HG02840 (cell line): ENCODE measurements around the gene ATXN7.

Experiments used
- ATAC-seq: cut with Tn5 transposase; IDR thresholded peaks from one replicate; pipeline ENCODE4 v1.9.1; 2021; ENCODE audit warnings: mild to moderate bottlenecking, moderate library complexity, moderate number of reproducible peaks; ENCODE audit not compliant: unreplicated experiment, low FRiP score

The ATXN7 gene

DNA sequence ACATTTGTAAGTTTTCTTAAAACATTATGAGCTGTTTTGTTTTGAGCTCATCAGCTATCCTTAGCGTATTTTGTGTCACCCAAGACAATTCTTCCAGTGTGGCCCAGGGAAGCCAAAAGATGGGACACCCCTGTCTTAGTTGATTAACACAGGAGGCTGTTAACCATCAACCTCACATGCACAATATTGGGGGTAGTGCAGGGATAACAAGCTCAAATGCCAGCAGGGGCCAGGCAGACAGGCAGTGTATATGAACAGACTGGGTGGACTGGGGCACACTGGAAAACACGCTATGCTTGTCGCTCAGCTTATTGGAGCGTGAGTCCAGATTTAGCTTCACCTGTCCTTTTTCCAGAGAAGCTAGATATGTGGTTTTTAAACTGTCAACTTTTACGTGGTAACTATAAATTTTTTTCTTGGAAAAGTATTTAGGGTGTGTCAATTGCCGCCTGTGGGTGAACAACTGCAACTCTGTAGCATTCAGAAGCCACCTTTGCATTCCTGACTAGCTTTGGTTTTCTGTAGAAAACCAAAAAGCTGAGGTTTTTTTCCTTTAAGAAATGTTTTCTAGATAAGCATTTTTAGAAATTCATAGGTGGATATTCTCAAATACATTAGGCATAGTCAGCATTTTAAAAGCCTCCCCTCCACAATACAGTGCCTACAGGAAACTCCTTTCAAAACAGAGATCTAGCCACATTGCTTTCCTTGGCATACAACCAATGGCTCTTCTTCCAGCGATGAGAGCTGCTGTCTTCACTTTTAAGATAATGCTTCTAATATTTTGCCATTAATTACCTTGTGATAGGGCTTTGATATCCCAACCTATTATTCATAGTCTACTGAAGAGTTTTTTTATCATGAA lies 145.1 kb downstream of the ATXN7 start:
- ATAC-seq = no peak

DNA sequence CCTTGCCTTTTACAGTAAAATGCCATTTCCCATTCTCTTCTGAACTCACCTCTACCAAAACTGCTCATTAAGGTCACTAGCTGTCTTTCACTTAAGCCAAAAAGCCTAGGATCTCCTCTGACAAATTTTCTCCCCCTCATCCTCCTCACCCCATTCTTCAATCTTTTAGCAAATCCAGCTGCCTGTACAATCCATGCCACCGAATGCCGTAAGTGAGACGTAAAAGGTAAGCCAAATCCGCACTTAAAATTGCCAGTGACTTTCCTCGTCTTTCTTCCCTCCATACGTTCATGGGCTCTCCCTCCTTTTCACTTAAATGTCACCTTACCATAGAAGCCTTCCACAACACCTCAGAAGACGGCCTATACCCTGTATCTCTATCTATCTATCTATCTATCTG lies 145.9 kb downstream of the ATXN7 start:
- ATAC-seq = no peak

DNA sequence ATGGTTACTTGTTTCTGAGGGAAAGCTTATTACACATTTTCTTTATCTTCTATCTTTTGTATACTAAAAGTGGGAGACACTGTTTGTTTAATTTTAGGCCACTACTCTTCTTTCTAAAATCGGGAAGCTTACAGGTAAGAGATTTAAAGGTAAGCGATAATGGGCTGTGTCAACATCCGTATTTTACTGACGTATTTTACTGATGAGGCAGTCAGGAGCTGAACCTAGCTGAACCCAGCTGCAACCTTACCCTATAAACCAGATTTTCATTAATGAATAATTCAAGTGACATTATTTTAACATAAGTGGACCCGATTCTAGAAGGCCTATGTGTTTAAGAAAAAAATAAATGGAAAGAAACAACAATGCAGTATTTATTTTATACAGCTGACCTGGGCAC lies 146.5 kb downstream of the ATXN7 start:
- no peak for ATAC-seq

DNA sequence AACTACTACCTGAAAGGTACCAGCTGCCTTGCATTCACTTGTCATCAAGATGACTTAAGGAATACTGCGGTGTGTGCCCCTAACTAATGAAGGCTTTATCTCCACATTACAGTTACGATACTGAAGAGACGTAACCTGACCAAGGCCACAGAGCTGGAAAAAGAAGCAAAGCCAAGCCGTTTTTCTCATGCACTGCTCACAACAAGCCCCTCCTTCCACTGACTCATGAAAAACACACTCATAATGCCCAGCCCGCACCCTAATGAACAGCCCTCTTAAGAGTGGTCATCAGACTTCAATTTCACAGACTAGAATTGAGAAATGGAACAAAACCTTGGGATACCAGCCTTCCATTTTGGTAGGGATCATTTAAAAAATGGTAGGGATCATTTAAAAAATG lies 148.0 kb downstream of the ATXN7 start:
- ATAC-seq = no peak

DNA sequence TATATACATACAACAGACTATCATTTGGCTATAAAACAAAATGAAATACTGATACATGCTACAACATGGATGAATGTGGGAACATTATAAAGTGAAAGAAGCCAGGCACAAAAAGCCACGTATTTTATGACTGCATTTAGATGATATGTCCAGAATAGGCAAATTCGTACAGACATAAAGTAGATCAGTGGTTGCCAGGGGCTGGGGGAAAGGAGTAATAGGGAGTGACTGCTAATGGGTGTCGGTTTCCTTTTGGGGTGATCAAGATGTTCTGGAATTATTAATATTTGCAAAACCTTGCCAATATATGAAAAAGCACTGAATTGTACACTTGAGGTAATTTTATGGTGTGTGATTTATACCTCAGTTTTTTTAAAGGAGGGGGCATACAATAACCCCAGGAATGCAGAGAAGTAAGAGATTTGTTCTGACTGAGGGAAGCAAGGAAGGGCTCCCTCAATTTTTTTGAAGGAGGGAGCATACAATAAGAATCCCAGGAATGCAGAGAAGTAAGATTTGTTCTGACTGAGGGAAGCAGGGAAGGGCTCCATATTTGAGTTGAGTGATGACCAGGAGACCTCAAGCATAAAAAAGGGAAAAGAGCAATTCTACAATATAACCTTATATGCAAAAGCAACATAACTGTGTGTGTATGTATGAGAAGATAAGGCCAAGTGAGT lies 153.4 kb downstream of the ATXN7 start:
- ATAC-seq = no peak

DNA sequence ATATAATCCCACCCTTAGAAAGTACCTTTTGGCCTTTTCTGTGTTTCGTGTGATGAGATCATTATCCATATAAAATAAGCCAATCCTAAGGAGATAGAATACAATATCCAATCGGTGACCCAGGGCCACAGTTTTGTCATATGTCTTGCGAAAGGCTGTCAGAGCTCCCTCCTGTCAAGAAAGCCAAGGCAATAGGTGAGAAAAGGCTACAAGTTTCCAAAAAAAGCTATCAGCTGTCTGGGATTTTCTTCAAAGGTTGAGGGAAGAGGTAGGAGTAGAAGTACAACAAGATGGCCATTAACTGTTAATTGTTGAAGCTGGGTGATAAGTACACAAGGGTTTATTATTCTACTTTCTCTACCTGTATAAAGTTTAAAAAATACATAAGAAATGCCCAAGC lies 155.6 kb downstream of the ATXN7 start:
- ATAC-seq = no peak

DNA sequence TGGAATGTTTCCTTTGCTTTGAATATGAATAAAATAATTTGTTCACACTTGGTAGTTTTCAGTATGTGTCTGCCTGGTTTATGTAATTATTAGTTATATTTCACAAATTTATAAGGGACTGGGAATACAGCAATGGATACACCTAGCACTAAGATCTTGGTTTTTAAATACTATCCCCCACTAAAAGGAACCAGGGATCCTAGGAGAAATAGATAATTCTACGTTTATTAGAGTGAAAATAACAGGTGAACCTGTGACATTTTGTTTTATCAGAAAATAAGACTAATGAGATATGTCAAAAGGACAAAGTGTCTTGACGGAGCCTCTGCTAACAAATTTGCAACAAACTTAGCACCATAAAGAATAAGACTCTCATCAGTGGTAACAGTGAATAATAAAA lies 156.2 kb downstream of the ATXN7 start:
- ATAC-seq = no peak

DNA sequence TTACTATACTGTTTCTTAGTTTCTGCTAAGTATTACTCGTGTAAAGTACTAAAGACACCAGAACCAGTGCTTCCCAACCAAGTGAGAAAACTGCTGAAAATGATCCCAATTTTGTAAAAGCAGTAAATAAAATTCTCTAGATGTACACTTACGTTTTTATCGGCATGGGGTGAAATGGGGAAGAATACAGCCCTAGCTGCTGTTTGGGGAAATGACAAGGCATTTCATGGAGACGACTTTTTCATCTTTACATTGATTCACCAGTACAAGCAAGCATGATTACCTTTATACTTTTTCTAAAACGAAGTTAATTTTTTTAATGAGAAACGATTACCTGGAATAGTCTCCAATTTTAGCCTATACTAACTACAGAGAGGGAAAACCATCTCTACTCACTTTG lies 158.3 kb downstream of the ATXN7 start:
- no peak for ATAC-seq

DNA sequence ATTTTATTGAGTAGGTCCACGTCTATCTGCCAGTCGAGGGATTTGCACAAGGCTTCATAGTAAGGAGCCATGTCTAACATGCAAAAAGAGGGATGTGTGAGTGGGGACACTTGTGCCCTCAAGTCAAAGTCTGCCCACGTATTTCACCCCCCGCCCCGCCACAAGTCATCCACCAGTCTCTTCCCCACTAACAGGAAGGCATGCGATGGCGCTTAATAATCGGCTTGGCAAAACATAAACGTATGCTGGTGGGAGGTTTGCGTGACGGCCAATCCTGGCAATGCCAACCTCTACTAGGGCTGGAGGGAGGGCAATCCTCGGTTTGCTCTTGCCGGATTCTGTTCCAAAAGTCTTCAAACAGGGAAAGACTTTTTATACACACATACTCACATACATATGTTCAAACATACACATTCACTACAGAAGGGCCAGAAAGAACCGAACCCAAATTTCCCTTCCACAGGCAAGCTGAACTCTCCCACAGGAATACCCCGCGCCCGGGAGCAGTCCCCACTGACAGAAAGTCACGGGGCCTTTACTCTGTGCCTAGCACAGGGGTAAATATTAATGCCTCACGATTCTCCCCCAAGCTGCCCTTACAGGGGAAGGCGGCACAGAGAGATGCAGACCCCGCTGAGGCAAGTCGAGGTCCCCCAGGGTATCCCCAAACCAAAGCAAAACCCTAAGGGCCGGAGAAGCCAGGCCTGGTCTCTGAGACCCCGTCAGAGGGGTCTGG lies 159.0 kb downstream of the ATXN7 start:
- peak; percentile 24 for ATAC-seq

DNA sequence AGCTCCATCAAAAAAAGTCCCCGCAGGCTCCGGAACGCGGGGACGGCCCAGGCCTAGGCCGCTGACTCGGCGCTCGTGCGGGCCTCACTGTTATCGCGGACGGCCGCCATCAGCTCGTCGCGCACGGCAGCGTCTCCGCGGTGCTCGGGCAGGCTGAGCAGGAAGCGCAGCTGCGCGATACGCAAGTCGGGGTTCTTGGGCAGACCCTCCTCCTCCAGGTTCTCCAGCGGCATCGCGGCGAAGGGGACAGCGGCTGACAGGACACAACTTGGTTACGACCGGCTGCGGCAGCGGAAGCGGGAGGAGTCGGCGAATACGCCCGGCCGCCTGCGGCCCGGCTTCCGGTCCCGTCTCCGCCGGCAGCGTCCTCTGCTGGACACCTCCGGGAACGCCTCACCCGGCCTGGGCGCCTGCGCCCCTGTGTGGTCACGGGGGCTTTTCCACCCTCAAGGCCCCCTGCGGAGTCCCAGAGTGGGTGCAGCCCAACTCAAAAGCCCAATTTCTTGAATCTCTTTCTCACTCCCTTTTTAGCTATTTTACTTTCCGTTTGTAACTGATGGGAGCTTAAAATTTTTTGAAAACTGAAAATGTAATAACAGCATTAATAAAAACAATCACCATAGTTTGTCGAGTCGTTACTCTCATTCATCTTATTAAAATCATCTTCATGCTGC lies 159.7 kb downstream of the ATXN7 start, which contains the start of gene PSMD6:
TSS of gene PSMD6 (minus strand) at position 308 of the 674 bp plus-strand sequence. CDS start at position 233, 75 bp downstream.
- peak; percentile 96 for ATAC-seq

DNA sequence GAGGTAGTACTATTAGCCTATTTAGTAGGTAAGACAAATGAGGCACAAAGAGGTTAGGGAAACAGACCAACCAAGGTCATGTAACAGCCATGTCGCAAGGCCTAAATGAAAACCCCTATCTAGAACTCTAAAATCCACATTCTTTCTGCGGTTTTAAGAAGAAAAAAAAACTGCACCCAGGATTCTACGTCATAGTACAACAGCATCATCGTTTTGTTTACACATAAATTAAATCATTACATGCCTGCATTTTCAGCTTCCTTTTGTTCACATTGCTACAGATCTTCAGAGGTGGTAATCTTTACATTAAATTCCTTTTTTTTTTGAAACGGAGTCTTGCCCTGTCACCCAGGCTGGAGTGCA lies 160.2 kb downstream of the ATXN7 start:
- no peak for ATAC-seq

DNA sequence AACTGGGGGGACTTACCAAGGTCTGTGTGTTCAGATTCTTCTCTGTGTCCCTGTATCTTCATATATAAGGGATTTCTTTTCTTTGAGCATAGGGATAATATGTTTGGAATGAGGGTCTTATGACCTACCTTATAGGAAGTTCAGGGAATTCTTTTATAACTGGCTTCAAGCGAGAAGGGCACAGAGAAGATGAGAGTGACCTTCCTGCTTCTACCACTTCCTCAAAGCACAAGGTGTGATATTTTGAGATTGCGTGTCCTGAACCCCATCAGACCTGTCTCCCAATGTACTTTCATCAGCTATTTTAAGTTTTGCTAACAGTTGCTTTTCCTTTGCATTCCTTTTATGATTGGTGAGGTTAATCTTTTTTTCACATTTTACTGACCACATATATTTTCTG lies 162.7 kb downstream of the ATXN7 start:
- ATAC-seq = no peak

DNA sequence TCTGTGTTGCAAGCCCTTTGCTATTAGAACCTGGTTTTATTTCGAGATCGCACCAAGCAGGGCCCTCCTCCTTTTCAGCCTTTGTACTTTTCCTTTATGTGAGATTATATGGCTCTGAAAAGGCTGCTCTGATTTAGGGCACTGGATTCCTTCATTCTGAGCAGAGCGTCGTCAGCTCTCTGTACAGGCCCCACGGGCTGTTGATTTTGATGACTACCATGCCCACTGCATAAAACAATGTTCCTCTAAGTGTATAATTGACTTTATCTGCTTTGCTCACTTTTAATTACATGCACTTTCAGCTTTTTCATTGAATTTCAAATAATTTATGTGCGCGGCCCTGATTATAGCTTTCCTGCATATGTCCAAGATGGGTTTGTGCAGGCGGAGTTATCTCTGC lies 164.0 kb downstream of the ATXN7 start:
- no peak for ATAC-seq

DNA sequence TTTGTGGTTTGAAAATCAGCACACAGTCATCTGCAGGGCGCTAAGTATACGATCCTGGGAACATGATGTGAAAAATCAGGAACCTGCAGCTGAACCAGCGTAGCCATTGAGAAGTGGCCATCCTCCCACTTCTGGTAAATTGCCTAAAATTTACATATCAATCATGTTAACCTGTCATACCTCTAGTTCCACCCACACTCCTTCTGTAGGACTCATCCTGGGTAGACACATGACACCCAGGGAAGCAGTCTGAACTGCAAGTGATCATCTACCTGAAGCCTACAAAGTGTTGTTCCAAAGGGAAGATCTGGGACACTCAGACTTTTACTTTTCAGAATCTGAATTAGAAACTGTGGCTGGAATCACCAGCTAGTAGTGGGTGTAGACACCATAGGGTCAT lies 165.1 kb downstream of the ATXN7 start:
- ATAC-seq = no peak

DNA sequence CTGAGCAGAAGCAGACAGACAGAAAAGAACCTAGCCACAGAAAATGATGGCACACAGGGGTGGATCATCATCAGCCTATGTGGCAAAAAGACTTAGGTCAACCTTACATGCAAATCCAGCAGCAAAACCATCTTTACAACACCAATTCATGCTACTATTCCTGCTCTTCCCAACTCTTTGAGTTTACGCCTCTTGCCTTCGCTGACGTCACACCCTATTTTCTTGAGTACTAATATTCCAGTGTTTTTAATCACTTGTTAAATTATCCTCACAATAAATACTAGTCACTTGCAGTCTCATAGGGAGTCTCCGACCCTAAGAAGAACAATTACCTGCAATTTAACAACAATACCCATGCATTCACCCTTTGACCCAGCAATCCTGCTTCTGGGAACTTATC lies 165.6 kb downstream of the ATXN7 start:
- ATAC-seq = no peak

DNA sequence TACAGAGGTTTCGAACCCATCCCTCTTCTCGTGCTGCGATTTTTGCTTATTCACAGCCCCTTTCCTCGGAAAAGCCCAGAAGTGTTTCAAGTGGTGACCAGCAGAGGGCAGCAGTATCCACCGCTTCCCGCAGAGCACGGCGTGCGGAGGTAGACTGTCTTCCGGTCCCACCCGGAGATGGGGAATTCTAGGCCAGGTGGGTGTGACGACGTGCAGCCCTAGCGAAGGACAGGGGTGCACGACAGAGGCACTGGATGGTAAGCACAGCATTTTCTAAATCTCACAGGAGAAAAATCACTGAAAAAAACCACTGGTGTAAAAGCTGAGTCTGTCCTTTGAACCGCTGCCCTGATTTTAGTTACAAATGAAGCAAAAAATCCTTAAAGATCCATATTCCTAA lies 167.1 kb downstream of the ATXN7 start:
- no peak for ATAC-seq

DNA sequence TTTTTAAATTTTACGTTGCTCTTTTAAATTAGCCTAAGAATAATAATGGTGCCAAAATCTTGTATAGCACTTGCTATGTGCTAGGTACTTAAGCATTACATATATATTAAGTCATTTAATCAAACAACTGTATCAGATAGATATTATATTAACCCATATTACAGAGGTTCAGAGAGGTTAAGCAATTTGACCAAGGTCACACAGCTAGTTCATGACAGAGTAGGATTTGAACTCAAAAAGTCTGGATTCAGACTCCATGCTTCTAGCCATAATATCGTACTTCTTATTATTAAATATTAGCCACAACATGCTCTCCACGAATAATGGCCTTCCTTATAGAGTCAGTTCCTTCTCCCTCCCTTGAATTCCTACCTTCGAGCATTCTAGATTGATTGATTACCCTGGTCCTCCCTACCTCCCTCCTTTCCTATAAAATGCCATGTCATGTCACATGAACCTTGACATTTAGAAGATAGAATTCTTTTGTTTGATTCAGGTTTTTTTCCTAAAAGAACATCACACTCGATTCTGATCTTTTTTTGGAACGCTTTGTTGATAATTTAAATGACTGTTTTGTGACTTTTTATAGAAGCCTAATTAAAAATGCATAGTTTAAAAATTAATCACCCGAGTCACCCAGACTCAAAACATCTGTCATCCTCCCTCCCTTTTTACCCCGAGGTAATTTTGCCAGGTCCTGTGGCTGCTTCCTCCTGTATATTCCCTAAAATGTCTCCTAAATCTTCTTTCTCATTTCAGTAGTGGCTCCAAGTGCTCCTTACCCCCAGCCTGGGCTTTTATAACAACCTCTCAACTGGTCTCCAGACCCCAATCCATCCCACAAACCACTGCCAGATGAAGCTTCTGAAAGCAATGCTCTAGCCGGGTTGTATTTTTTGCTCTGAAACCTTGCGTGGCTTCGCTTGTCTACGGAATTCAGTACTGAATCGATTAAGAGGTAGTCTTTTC lies 168.2 kb downstream of the ATXN7 start:
- no peak for ATAC-seq

DNA sequence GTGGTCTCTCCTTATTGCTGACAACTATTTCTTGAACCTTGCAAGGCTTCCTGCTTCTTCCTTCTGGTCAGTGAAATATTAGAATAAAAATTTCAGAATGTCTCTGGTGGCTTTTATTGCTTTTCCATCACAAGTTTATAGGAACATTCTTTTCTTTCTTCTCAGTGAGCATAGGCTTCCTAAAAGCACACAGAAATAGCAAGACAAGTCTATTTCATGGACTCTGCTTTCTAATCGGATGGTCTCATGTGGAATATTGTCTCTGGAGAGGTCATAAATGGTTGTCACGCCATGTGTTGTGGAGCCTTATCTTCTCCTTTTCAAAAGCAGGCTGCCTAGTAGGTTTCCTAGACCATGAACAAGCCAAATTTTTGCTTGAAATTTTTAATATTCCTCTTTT lies 169.4 kb downstream of the ATXN7 start:
- ATAC-seq = no peak

DNA sequence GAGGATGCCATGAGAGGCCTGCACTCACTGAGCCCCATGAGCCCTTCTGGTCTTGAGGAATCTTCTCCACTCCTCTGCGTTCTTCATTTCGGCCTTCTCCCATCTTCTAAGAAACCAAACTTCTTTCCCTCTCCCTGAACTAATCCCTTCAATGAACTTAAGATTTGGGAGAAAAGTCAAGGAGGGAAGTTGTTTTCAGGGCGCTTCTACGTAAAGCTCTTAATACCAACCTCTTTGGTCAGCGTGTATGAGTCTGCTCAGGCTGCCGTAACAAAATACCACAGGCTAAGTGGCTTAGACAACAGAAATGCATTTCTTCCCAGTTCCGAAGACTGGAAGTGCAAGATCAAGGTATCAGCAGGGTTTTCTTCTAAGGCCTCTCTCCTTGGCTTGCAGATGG lies 173.4 kb downstream of the ATXN7 start:
- no peak for ATAC-seq
